ENCODE results near the gene REXO1. TPM values are rescaled to one million over a fixed set of nuclear protein-coding genes. Genes with fewer than 3 reads are reported as not detected.
"Not testable (repeated sequence)": the region's sequence is repeated elsewhere in the genome, so short reads cannot be mapped to it uniquely, and the experiment has no call there.

The REXO1 gene
- total RNA-seq, 1 donor from 2014 or later = 69.6 TPM

DNA sequence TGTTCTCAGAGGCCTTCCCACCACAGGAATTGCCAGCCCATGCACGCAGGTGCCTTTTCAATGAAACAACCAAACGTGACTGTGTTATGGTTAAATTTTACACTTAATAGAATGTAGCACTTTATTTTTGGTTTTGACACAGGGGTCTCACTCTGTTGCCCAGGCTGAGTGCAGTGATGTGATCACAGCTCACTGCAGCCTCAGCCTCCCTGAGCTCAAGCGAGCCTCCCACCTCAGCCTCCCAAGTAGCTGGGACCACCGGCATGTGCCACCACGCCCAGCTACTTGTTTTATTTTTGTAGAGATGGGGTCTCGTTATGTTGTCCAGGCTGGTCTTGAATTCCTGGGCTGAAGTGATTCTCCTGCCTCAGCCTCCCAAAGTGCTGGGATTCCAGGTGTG, 43.4 kb downstream of the REXO1 start:
- POLR2A ChIA-PET = no interaction called here
- CTCF ChIA-PET = no interaction called here
- no peak for ATAC-seq (ENCODE audit: low read depth)

DNA sequence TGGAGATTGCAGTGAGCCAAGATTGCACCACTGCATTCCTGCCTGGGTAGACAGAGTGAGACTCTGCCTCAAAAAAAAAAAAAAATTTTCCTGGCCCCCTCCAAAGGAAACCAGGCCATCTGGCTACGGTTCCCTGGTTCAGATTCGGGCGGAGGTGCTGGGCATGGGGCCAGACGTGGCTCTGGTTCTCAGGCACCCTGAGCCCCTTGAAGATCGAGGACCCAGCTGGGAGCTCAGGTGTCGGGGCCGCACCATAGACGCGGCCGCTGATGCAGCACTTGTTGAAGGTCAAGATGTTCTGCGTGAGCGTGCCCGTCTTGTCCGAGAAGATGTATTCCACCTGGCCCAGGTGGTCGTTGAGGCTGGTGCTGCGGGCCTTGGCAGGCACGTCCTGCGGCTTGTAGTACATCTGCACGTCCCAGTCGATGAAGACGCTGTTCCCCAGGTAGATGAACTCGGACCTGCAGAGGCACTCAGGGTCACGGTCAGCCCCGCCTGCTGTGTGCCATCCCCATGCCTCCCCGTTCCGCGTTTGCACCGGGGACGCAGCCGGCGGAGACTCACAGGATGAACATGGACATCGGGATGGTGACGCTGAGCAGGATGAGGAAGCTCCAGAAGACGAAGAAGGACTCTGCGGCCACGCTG, 48.5 kb downstream of the REXO1 start:
- Mint-ChIP-seq H3K9me3 (no peaks in the 10 kb centered on the region), H3K36me3 (ENCODE audit: low read depth) (peaks cover 4% of the 10 kb centered on the region), H3K4me1 (no peaks in the 10 kb centered on the region), H3K27ac (no peak overlapping the region), H3K27me3 (peaks cover 1% of the 10 kb centered on the region), H3K4me3 (no peak overlapping the region)
- intact Hi-C loops (cut with micrococcal nuclease) = loop anchor here (5.0 kb wide), 1 partner anchor 128 kb away; no protein-coding TSS in a partner anchor
- CTCF ChIA-PET = interaction anchor here (2.1 kb wide), 1 partner anchor 254 kb away, joined by 6 read pairs; no protein-coding TSS in a partner anchor
- no peak for ATAC-seq (ENCODE audit: low read depth)
- DNase-seq = no peak
- POLR2A ChIA-PET = interaction anchor here (0.6 to 0.7 kb wide), 2 partner anchors 293 to 634 kb away, joined by 4 to 11 read pairs; no protein-coding TSS in a partner anchor
- TF ChIP-seq, protein P1, sequence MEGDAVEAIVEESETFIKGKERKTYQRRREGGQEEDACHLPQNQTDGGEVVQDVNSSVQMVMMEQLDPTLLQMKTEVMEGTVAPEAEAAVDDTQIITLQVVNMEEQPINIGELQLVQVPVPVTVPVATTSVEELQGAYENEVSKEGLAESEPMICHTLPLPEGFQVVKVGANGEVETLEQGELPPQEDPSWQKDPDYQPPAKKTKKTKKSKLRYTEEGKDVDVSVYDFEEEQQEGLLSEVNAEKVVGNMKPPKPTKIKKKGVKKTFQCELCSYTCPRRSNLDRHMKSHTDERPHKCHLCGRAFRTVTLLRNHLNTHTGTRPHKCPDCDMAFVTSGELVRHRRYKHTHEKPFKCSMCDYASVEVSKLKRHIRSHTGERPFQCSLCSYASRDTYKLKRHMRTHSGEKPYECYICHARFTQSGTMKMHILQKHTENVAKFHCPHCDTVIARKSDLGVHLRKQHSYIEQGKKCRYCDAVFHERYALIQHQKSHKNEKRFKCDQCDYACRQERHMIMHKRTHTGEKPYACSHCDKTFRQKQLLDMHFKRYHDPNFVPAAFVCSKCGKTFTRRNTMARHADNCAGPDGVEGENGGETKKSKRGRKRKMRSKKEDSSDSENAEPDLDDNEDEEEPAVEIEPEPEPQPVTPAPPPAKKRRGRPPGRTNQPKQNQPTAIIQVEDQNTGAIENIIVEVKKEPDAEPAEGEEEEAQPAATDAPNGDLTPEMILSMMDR (IDR thresholded peaks at IDR 0.05) = no peak

More for the DNA sequence above, 43.4 kb downstream of the REXO1 start:
- TF ChIP-seq, protein P1 (IDR thresholded peaks at IDR 0.05) = no peak
- DNase-seq = no peak
- H3K4me1 Mint-ChIP-seq = no peaks in the 10 kb centered on the region
- intact Hi-C loops (cut with micrococcal nuclease) = no loop called here
- no peak overlapping the region for H3K27ac Mint-ChIP-seq
- peaks cover 4% of the 10 kb centered on the region for H3K36me3 Mint-ChIP-seq (ENCODE audit: low read depth)
- no peaks in the 10 kb centered on the region for H3K27me3 Mint-ChIP-seq
- H3K9me3 Mint-ChIP-seq = no peaks in the 10 kb centered on the region
- H3K4me3 Mint-ChIP-seq = no peak overlapping the region

DNA sequence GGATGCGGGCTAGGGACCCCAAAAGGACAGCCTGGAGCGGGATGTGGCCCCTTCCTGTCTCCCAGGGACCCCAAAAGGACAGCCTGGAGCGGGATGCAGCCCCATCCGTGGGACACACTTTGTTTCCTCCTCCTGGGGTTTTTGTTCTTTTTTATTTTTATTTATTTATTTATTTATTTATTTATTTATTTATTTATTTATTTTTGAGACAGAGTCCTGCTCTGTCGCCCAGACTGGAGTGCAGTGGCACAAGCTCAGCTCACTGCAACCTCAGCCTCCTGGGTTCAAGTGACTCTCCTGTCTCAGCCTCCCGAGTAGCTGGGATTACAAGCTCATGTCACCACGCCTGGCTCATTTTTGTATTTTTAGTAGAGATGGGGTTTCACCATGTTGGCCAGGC, 51.0 kb downstream of the REXO1 start:
- CTCF ChIA-PET = interaction anchor here (1.2 to 1.8 kb wide), 2 partner anchors 29 to 251 kb away, joined by 4 to 9 read pairs; no protein-coding TSS in a partner anchor

DNA sequence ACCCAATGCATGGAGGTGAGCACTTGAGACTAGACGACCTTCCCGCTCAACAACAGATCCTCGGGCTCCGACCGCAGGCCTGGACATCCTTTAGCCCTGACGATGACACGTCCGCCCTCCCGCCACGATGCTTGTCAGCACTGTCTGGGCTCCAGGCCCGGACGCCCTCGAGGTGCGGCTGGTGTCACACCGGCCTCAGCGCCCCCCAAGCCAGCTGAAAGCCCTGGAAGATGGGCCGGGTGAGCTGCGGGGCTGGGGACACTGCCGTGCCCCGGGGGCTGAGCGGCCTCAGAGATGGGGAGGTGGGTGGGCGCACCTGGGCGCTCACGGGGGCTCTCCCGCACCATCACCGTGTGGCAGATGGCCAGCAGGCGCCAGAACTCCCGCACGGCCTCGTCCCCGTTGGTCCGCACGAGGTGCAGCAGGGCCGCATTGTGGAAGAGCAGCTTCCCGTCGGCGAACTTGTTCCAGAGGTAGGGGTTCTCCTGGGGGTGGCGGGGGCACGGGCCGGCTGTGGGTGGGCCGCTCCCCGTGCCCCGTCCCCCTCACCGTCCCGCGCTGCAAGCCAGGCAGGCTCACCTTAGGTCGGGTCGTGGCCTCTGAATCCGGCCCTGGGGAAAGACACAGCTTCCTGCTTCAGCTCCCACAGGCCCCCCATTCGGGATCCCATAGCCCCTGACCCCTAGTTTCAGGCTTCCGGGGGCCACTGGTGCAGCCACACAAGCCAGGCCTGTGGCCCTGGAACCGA, 51.7 kb downstream of the REXO1 start:
- ChIA-PET POLR2A (interaction anchor here (0.7 kb wide), 1 partner anchor 281 kb away, joined by 4 read pairs; no protein-coding TSS in a partner anchor), CTCF (interaction anchor here (1.2 to 2.4 kb wide), 3 partner anchors 30 to 250 kb away, joined by 4 to 9 read pairs (median 8); no protein-coding TSS in a partner anchor)
- H3K27me3 Mint-ChIP-seq = peaks cover 9% of the 10 kb centered on the region
- H3K4me3 Mint-ChIP-seq = no peak overlapping the region
- peaks cover 4% of the 10 kb centered on the region for H3K36me3 Mint-ChIP-seq (ENCODE audit: low read depth)
- ATAC-seq (ENCODE audit: low read depth) = no peak
- TF ChIP-seq, protein P1 (IDR thresholded peaks at IDR 0.05) = no peak
- no peaks in the 10 kb centered on the region for H3K4me1 Mint-ChIP-seq
- H3K9me3 Mint-ChIP-seq = no peaks in the 10 kb centered on the region
- DNase-seq = no peak
- no peak overlapping the region for H3K27ac Mint-ChIP-seq
- intact Hi-C loops (cut with micrococcal nuclease) = loop anchor here (5.0 kb wide), 1 partner anchor 124 kb away; no protein-coding TSS in a partner anchor

More for the DNA sequence above, 51.0 kb downstream of the REXO1 start:
- H3K27me3 Mint-ChIP-seq; ATAC-seq (ENCODE audit: low read depth); H3K4me1 Mint-ChIP-seq; H3K27ac Mint-ChIP-seq; H3K36me3 Mint-ChIP-seq (ENCODE audit: low read depth); H3K4me3 Mint-ChIP-seq; POLR2A ChIA-PET; DNase-seq; H3K9me3 Mint-ChIP-seq: not testable (repeated sequence)
- intact Hi-C loops (cut with micrococcal nuclease) = loop anchor here (5.0 kb wide), 1 partner anchor 125 kb away; no protein-coding TSS in a partner anchor

- ChIA-PET CTCF (interaction anchor here (0.8 to 3.9 kb wide), 3 partner anchors 32 to 248 kb away, joined by 3 to 18 read pairs (median 8); no protein-coding TSS in a partner anchor), POLR2A (no interaction called here)
- ATAC-seq (ENCODE audit: low read depth) = no peak
- Mint-ChIP-seq H3K36me3 (ENCODE audit: low read depth) (no peaks in the 10 kb centered on the region), H3K9me3 (no peaks in the 10 kb centered on the region), H3K27me3 (peaks cover 15% of the 10 kb centered on the region), H3K27ac (no peak overlapping the region), H3K4me3 (no peak overlapping the region), H3K4me1 (no peaks in the 10 kb centered on the region)
- DNase-seq = no peak
- intact Hi-C loops (cut with micrococcal nuclease) = loop anchor here (1.0 to 5.0 kb wide), 2 partner anchors 122 to 248 kb away; no protein-coding TSS in a partner anchor
- TF ChIP-seq, protein P1 (IDR thresholded peaks at IDR 0.05) = no peak
Measured at GRCh38 chr19:1794424-1795172, 53.7 kb downstream of the REXO1 start.
